Measurements from ENCODE around the gene OAT.

The OAT gene

DNA sequence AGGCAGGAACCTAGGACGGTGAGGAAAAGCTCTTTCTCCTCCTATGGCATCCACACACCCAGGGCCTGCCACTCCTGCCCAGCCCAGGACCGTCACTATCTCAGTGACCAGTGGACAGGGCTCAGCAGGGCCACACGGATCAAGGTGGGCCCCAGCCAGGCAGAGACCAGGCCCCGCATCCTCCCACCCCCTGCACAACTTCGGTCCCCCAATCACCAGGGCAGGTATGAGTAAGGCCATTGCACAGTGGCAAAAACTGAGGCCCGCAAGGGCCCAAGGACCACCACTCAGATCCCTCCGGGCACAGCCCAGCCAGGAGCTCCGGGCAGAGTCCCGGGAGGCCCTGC lies 30.3 kb downstream of the OAT start:
- Histone ChIP-seq H3K4me3 (ENCODE audit: low read depth in 1 of 2, low read length in 2 of 2) (peak overlapping the region in 1 of 2 experiments; percentile 42; a peak in 1 of 4 replicates), H3K79me2 (ENCODE audit: insufficient read depth, low read length) (no peaks in the 10 kb centered on the region), H2AFZ (ENCODE audit: low read depth, low read length) (peak overlapping the region; percentile 87), H3K9ac (ENCODE audit: low read depth, low read length) (peak overlapping the region; percentile 57), H3K27ac (ENCODE audit: low read length) (peak overlapping the region; percentile 45; the same call in 1 of the 2 replicates), H3K9me3 (ENCODE audit: insufficient read depth, low read length, severe bottlenecking) (peaks cover 10% of the 10 kb centered on the region), H3K27me3 (ENCODE audit: insufficient read depth, low read length, poor library complexity) (no peaks in the 10 kb centered on the region), H3K4me1 (ENCODE audit: insufficient read depth, low read length) (peaks cover 13% of the 10 kb centered on the region), H3K4me2 (ENCODE audit: insufficient read depth, low read length) (peak overlapping the region; percentile 85), H3K36me3 (ENCODE audit: insufficient read depth, low read length) (no peaks in the 10 kb centered on the region), H4K20me1 (ENCODE audit: insufficient read depth, low read length) (no peaks in the 10 kb centered on the region)
- DNase-seq (no peak), ATAC-seq (ENCODE audit: insufficient read depth, low read depth) (no peak)
- TF ChIP-seq EZH2 (IDR thresholded peaks at IDR 0.05; ENCODE audit: borderline replicate concordance, low read depth, low read length, severe bottlenecking) = no peak
- TF ChIP-seq, protein P1, sequence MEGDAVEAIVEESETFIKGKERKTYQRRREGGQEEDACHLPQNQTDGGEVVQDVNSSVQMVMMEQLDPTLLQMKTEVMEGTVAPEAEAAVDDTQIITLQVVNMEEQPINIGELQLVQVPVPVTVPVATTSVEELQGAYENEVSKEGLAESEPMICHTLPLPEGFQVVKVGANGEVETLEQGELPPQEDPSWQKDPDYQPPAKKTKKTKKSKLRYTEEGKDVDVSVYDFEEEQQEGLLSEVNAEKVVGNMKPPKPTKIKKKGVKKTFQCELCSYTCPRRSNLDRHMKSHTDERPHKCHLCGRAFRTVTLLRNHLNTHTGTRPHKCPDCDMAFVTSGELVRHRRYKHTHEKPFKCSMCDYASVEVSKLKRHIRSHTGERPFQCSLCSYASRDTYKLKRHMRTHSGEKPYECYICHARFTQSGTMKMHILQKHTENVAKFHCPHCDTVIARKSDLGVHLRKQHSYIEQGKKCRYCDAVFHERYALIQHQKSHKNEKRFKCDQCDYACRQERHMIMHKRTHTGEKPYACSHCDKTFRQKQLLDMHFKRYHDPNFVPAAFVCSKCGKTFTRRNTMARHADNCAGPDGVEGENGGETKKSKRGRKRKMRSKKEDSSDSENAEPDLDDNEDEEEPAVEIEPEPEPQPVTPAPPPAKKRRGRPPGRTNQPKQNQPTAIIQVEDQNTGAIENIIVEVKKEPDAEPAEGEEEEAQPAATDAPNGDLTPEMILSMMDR (IDR thresholded peaks at IDR 0.05; ENCODE audit: borderline replicate concordance, extremely low read depth, low read length, poor library complexity, severe bottlenecking) = no peak

DNA sequence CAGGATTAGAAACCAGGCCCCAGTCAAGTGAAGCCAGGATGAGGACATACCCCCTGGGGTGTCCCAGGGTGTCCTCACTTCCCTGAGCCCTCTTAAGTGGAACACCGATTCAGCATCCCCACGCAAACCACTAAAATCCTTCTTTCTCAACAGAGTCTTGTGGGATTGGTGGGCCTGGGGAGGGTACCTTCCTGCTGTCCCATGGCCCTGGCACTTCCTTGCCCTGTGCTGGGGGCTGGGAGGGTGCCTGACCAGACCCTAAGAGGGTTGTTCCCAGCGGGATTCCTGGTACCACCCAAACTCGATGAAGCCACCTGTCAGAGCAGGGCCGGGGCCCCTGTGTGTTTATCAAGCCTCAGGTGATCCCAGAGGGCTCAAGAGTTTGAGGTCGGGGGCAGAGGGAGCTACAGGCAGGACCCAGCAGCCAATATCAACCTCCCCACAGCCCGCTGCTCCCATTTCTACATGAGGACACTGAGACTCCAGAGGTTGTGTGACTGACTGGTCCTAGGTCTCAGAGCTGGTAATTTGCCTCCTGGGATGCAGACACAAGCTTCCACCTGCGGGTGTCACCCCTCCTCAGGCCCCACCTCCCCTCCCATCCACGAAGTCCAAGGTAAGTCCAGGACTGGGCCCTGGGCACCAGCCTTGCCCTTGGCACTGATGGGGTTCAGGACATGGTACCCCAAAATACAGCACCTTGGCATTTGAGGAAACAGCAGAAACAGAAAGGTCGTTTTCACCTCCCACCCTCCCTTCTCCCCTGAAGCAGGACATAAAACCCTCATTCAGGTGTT lies 31.4 kb downstream of the OAT start:
- Histone ChIP-seq H3K27me3 (ENCODE audit: insufficient read depth, low read length, poor library complexity) (no peaks in the 10 kb centered on the region), H2AFZ (ENCODE audit: low read depth, low read length) (no peak overlapping the region), H4K20me1 (ENCODE audit: insufficient read depth, low read length) (no peaks in the 10 kb centered on the region), H3K9ac (ENCODE audit: low read depth, low read length) (no peak overlapping the region), H3K4me2 (ENCODE audit: insufficient read depth, low read length) (no peak overlapping the region), H3K79me2 (ENCODE audit: insufficient read depth, low read length) (no peaks in the 10 kb centered on the region), H3K27ac (ENCODE audit: low read length) (no peak overlapping the region), H3K9me3 (ENCODE audit: insufficient read depth, low read length, severe bottlenecking) (no peaks in the 10 kb centered on the region), H3K4me1 (ENCODE audit: insufficient read depth, low read length) (peaks cover 13% of the 10 kb centered on the region), H3K36me3 (ENCODE audit: insufficient read depth, low read length) (no peaks in the 10 kb centered on the region), H3K4me3 (ENCODE audit: low read depth in 1 of 2, low read length in 2 of 2) (no peak overlapping the region)
- DNase-seq (no peak), ATAC-seq (ENCODE audit: insufficient read depth, low read depth) (no peak)
- TF ChIP-seq, protein P1 (IDR thresholded peaks at IDR 0.05; ENCODE audit: borderline replicate concordance, extremely low read depth, low read length, poor library complexity, severe bottlenecking) = peak; percentile 45
- TF ChIP-seq EZH2 (IDR thresholded peaks at IDR 0.05; ENCODE audit: borderline replicate concordance, low read depth, low read length, severe bottlenecking) = no peak

DNA sequence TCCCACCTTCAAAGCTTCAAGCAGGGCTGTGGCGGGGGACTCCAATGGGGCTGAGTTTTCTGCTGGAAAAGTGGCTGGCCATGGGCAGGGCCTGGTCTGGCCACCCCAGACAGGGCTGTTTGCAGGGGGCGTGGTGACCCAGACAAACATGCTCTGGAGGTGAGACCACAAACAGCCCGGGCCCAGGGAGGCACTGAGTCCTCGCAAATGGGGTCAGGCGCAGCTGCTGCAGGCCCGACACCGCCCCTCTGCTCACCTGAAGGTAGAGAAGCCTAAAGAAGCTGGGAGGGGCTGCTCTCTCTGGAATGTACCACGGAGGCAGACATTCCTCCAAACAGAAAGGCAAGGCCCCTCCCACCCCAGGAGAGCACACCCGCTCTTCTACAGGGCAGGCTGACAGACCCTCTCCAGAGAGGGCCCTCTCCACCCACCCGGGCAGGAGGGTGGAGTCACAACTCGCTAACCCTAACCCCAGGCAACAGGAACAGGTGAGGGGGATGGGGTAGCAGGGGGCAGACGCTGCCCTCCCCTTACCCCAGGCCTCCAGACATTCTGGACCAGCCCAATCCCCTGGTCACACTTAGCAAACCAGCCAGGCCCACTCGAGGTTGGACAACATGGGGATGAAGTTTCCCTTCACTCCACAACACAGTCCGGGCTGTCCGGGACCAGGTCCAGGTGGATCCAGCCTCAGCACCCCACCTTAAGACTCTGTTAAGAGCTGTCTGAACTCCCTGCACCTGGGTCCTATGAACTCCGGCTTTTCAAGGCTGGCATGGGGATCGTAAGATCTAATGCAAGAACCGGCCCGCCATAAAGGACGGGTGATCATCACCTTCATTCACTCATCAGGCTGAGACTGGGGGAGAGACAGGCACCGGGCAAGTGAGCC lies 32.3 kb downstream of the OAT start:
- Histone ChIP-seq H2AFZ (ENCODE audit: low read depth, low read length) (no peak overlapping the region), H3K79me2 (ENCODE audit: insufficient read depth, low read length) (no peaks in the 10 kb centered on the region), H3K9ac (ENCODE audit: low read depth, low read length) (no peak overlapping the region), H4K20me1 (ENCODE audit: insufficient read depth, low read length) (no peaks in the 10 kb centered on the region), H3K27ac (ENCODE audit: low read length) (no peak overlapping the region), H3K27me3 (ENCODE audit: insufficient read depth, low read length, poor library complexity) (no peaks in the 10 kb centered on the region), H3K36me3 (ENCODE audit: insufficient read depth, low read length) (no peaks in the 10 kb centered on the region), H3K4me3 (ENCODE audit: low read depth in 1 of 2, low read length in 2 of 2) (no peak overlapping the region), H3K4me1 (ENCODE audit: insufficient read depth, low read length) (peaks cover 13% of the 10 kb centered on the region), H3K4me2 (ENCODE audit: insufficient read depth, low read length) (no peak overlapping the region), H3K9me3 (ENCODE audit: insufficient read depth, low read length, severe bottlenecking) (no peaks in the 10 kb centered on the region)
- ATAC-seq (ENCODE audit: insufficient read depth, low read depth) (no peak), DNase-seq (no peak)
- TF ChIP-seq, protein P1 (IDR thresholded peaks at IDR 0.05; ENCODE audit: borderline replicate concordance, extremely low read depth, low read length, poor library complexity, severe bottlenecking) = no peak
- no peak for TF ChIP-seq EZH2 (IDR thresholded peaks at IDR 0.05; ENCODE audit: borderline replicate concordance, low read depth, low read length, severe bottlenecking)
